HL-60/S4 treated with phorbol 12-myristate 13-acetate at 8.2 ng/mL for 4 days and 3 days (cell line): ENCODE data around the gene DRC7.

Experiments used
- in situ Hi-C: fragments of 300-500 bp; cut with MboI; formaldehyde crosslinking; loops from 2 replicates; pipeline ENCODE4 v1.15.0; 2022; ENCODE audit warnings: low sequenced_read_pairs

DRC7 gene

GRCh38 chr16:57694725-57695679 is at the start of gene DRC7:
Gene DRC7, plus strand, starts transcription at chr16:57694806. Its CDS starts 3,144 bp downstream, at chr16:57697950.
- in situ Hi-C loops, result no loop called here

GRCh38 chr16:57645169-57645568 is 49.4 kb upstream of the DRC7 start:
- in situ Hi-C loops, result no loop called here

GRCh38 chr16:57645691-57646387 is 48.8 kb upstream of the DRC7 start:
- in situ Hi-C loops, result no loop called here

GRCh38 chr16:57646388-57647039 is 48.1 kb upstream of the DRC7 start:
- in situ Hi-C loops, result no loop called here

- in situ Hi-C loops, result no loop called here
Observed at GRCh38 chr16:57647136-57647875, 47.3 kb upstream of the DRC7 start.

GRCh38 chr16:57648125-57648524 is 46.5 kb upstream of the DRC7 start:
- in situ Hi-C loops, result no loop called here

GRCh38 chr16:57648581-57649442 is 45.8 kb upstream of the DRC7 start:
- in situ Hi-C loops, result no loop called here

- in situ Hi-C loops, result no loop called here
Observed at GRCh38 chr16:57649443-57649751, 45.2 kb upstream of the DRC7 start.

GRCh38 chr16:57649846-57650245 is 44.8 kb upstream of the DRC7 start:
- in situ Hi-C loops, result no loop called here

- in situ Hi-C loops, result no loop called here
Observed at GRCh38 chr16:57651344-57652333, 43.0 kb upstream of the DRC7 start.

- in situ Hi-C loops, result no loop called here
Observed at GRCh38 chr16:57652695-57653471, 41.7 kb upstream of the DRC7 start.

- in situ Hi-C loops, result no loop called here
Observed at GRCh38 chr16:57653936-57654335, 40.7 kb upstream of the DRC7 start.

- in situ Hi-C loops, result no loop called here
Observed at GRCh38 chr16:57656342-57656955, 38.2 kb upstream of the DRC7 start.

- in situ Hi-C loops, result no loop called here
Observed at GRCh38 chr16:57657228-57657627, 37.4 kb upstream of the DRC7 start.

- in situ Hi-C loops, result no loop called here
Observed at GRCh38 chr16:57658130-57658877, 36.3 kb upstream of the DRC7 start.

- in situ Hi-C loops, result no loop called here
Observed at GRCh38 chr16:57658878-57659674, 35.5 kb upstream of the DRC7 start.
